Stimulated activated CD8-positive, alpha-beta memory T cell treated with anti-CD3 and anti-CD28 coated beads, Interleukin-12 subunit alpha, Interleukin-12 subunit beta, amount 100 ng/mL, for 24 hours (primary cell): Measurements from ENCODE around the gene C9orf152.
A peak's percentile ranks its signal among the peaks of the same experiment; 100 is the strongest.
"Not testable (repeated sequence)": the region's sequence is repeated elsewhere in the genome, so short reads cannot be mapped to it uniquely, and the experiment has no call there.

Source experiments
- DNase-seq: peaks from one replicate; pipeline ENCODE4 v3.0.0-alpha.2; 2020; ENCODE audit errors: extremely low read depth

Gene C9orf152

GRCh38 chr9:110208031-110208430, at the start of gene C9orf152:
Gene C9orf152 (minus strand): TSS chr9:110208159. CDS start chr9:110207579, 580 bp downstream.
- no peak for DNase-seq

- no peak for DNase-seq
These were observed 49.3 kb upstream of the C9orf152 start for GRCh38 chr9:110257097-110257841.

- peak; percentile 74 for DNase-seq
These were observed 48.6 kb upstream of the C9orf152 start, which contains the start of gene TXN for GRCh38 chr9:110256380-110257096. Gene TXN (minus strand): TSS chr9:110256507. CDS start chr9:110256435, 72 bp downstream.

- DNase-seq, result no peak
These were observed 47.8 kb upstream of the C9orf152 start for GRCh38 chr9:110255463-110256379.

GRCh38 chr9:110255034-110255462, 47.1 kb upstream of the C9orf152 start:
- DNase-seq, result no peak

GRCh38 chr9:110254500-110254899, 46.5 kb upstream of the C9orf152 start:
- no peak for DNase-seq

GRCh38 chr9:110252509-110253139, 44.7 kb upstream of the C9orf152 start:
- DNase-seq, result no peak

GRCh38 chr9:110251770-110252169, 43.8 kb upstream of the C9orf152 start:
- not testable (repeated sequence) for DNase-seq

GRCh38 chr9:110251212-110251611, 43.3 kb upstream of the C9orf152 start:
- DNase-seq, result no peak

- DNase-seq, result no peak
These were observed 41.6 kb upstream of the C9orf152 start for GRCh38 chr9:110249603-110250002.

- DNase-seq, result no peak
These were observed 40.4 kb upstream of the C9orf152 start for GRCh38 chr9:110248361-110248760.

- no peak for DNase-seq
These were observed 38.3 kb upstream of the C9orf152 start for GRCh38 chr9:110246214-110246613.

- no peak for DNase-seq
These were observed 36.7 kb upstream of the C9orf152 start for GRCh38 chr9:110244616-110245015.

GRCh38 chr9:110241858-110242321, 33.9 kb upstream of the C9orf152 start:
- DNase-seq, result no peak

- DNase-seq, result no peak
These were observed 33.4 kb upstream of the C9orf152 start for GRCh38 chr9:110241260-110241857.

GRCh38 chr9:110240198-110240597, 32.2 kb upstream of the C9orf152 start:
- no peak for DNase-seq

GRCh38 chr9:110228321-110228720, 20.4 kb upstream of the C9orf152 start:
- no peak for DNase-seq

GRCh38 chr9:110224583-110224982, 16.6 kb upstream of the C9orf152 start:
- no peak for DNase-seq

- DNase-seq, result no peak
These were observed 12.8 kb upstream of the C9orf152 start for GRCh38 chr9:110220809-110221208.

GRCh38 chr9:110217656-110218099, 9.7 kb upstream of the C9orf152 start:
- DNase-seq, result no peak
